Measurements from ENCODE around the gene DNAH12. TPM values are rescaled to one million over a fixed set of nuclear protein-coding genes. Genes with fewer than 3 reads are reported as not detected.

DNAH12 gene
- polyA plus RNA-seq, 2 of the 4 experiments (the other 2 are of a cell fraction), result 0.05 to 0.09 TPM

- H3K4me3 ChIP-seq, result no peak overlapping the region
- ChIA-PET POLR2A (no interaction called here), CTCF (no interaction called here)
- no peak overlapping the region for H3K4me2 ChIP-seq
- no peaks in the 10 kb centered on the region for H3K9me3 ChIP-seq
- H3K4me1 ChIP-seq, result no peaks in the 10 kb centered on the region
- TF ChIP-seq SREBF2 (IDR thresholded peaks at IDR 0.05) (no peak), MYC (IDR thresholded peaks at IDR 0.05; ENCODE audit: borderline replicate concordance, low read length) (no peak)
- no peak overlapping the region for H3K27ac ChIP-seq
- no peak for ATAC-seq
- no peak for FAIRE-seq
- 47% methylated on average over 1 of the region's 1 CpG for WGBS (ENCODE audit: missing lambda C conversion rate)
- DNase-seq (ENCODE audit: low read depth in 1 of 2, low spot score in 1 of 2), result no peak
Measured at GRCh38 chr3:57505901-57506300, 38.2 kb downstream of the DNAH12 start.

- Histone ChIP-seq H3K4me1 (no peaks in the 10 kb centered on the region), H3K4me3 (no peak overlapping the region), H3K27ac (no peak overlapping the region), H3K9me3 (no peaks in the 10 kb centered on the region), H3K4me2 (no peak overlapping the region)
- ChIA-PET CTCF (no interaction called here), POLR2A (no interaction called here)
- TF ChIP-seq FOSB (CRISPR knock-in tag; IDR thresholded peaks at IDR 0.05), result no peak
- no peak for TF ChIP-seq HMGXB4 (CRISPR knock-in tag; IDR thresholded peaks at IDR 0.05; ENCODE audit: borderline replicate concordance)
- TF ChIP-seq, protein P1, sequence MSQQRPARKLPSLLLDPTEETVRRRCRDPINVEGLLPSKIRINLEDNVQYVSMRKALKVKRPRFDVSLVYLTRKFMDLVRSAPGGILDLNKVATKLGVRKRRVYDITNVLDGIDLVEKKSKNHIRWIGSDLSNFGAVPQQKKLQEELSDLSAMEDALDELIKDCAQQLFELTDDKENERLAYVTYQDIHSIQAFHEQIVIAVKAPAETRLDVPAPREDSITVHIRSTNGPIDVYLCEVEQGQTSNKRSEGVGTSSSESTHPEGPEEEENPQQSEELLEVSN (IDR thresholded peaks at IDR 0.05; ENCODE audit: borderline replicate concordance, low read depth), result no peak
- no peak for TF ChIP-seq RARB (CRISPR knock-in tag; IDR thresholded peaks at IDR 0.05)
- TF ChIP-seq MYC (IDR thresholded peaks at IDR 0.05; ENCODE audit: borderline replicate concordance, low read length), result no peak
- TF ChIP-seq ZNF302 (CRISPR knock-in tag; IDR thresholded peaks at IDR 0.05), result no peak
- TF ChIP-seq CEBPB (IDR thresholded peaks at IDR 0.05), result no peak
- TF ChIP-seq RNF2 (IDR thresholded peaks at IDR 0.05; ENCODE audit: borderline replicate concordance, low read depth), result no peak
- no peak for TF ChIP-seq EP300 (IDR thresholded peaks at IDR 0.05)
- TF ChIP-seq, protein P2, sequence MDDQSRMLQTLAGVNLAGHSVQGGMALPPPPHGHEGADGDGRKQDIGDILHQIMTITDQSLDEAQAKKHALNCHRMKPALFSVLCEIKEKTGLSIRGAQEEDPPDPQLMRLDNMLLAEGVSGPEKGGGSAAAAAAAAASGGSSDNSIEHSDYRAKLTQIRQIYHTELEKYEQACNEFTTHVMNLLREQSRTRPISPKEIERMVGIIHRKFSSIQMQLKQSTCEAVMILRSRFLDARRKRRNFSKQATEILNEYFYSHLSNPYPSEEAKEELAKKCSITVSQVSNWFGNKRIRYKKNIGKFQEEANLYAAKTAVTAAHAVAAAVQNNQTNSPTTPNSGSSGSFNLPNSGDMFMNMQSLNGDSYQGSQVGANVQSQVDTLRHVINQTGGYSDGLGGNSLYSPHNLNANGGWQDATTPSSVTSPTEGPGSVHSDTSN (IDR thresholded peaks at IDR 0.05), result no peak
- no peak for TF ChIP-seq KDM5A (IDR thresholded peaks at IDR 0.05)
- TF ChIP-seq RFX5 (IDR thresholded peaks at IDR 0.05), result no peak
- no peak for TF ChIP-seq ZSCAN20 (CRISPR knock-in tag; IDR thresholded peaks at IDR 0.05)
- TF ChIP-seq, protein P3, sequence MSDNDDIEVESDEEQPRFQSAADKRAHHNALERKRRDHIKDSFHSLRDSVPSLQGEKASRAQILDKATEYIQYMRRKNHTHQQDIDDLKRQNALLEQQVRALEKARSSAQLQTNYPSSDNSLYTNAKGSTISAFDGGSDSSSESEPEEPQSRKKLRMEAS (IDR thresholded peaks at IDR 0.05), result no peak
- TF ChIP-seq HOXB13 (CRISPR knock-in tag; IDR thresholded peaks at IDR 0.05; ENCODE audit: low read depth), result no peak
- DNase-seq (ENCODE audit: low read depth in 1 of 2, low spot score in 1 of 2), result no peak
- no peak for ATAC-seq
- no peak for FAIRE-seq
- WGBS (ENCODE audit: missing lambda C conversion rate), result 33% methylated on average over 2 of the region's 2 CpGs
Measured at GRCh38 chr3:57500506-57500905, 43.6 kb downstream of the DNAH12 start.

DNA sequence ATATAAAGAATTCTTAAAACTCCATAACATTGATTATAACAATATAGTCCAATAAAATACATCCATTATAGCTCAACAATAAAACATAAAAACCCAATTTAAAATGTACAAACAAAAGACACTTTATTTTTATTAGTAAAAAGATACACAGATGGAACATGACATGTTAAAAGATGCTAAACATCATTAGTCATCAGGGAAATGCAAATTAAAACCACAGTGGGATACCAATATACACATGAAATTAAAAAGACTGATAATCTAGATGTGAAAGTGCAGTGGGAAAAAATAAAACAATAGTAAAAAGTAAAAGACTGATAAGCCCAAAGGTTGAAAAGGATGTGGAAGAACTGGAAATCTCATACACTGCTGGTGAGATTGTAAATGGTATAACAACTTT, 46.2 kb downstream of the DNAH12 start:
- ChIA-PET CTCF (no interaction called here), POLR2A (no interaction called here)
- Histone ChIP-seq H3K4me3 (no peak overlapping the region), H3K9me3 (no peaks in the 10 kb centered on the region), H3K4me2 (no peak overlapping the region), H3K4me1 (no peaks in the 10 kb centered on the region), H3K27ac (no peak overlapping the region)
- TF ChIP-seq ZC3H11A (IDR thresholded peaks at IDR 0.05) (no peak), REST (IDR thresholded peaks at IDR 0.05) (no peak), RARB (CRISPR knock-in tag; IDR thresholded peaks at IDR 0.05) (no peak), SREBF2 (IDR thresholded peaks at IDR 0.05) (no peak), ESRRA (IDR thresholded peaks at IDR 0.05; ENCODE audit: borderline replicate concordance, low read length) (no peak), TP53 (CRISPR knock-in tag; IDR thresholded peaks at IDR 0.05) (no peak), RNF2 (IDR thresholded peaks at IDR 0.05; ENCODE audit: borderline replicate concordance, low read depth) (no peak), FOSL2 (IDR thresholded peaks at IDR 0.05) (no peak), FOSL2 (CRISPR knock-in tag; IDR thresholded peaks at IDR 0.05) (no peak), NFE2L2 (conservative IDR thresholded peaks at IDR 0.05; ENCODE audit: low read length) (no peak), HOXB13 (CRISPR knock-in tag; IDR thresholded peaks at IDR 0.05; ENCODE audit: low read depth) (no peak), SMC3 (IDR thresholded peaks at IDR 0.05) (no peak), KDM1A (IDR thresholded peaks at IDR 0.05; ENCODE audit: low read depth) (no peak), POLR2A (IDR thresholded peaks at IDR 0.05; ENCODE audit: low read length) (no peak), MAFK (IDR thresholded peaks at IDR 0.05; ENCODE audit: partially characterized antibody) (no peak), HEYL (CRISPR knock-in tag; IDR thresholded peaks at IDR 0.05) (no peak)
- TF ChIP-seq, protein P2 (IDR thresholded peaks at IDR 0.05), result no peak
- no peak for ATAC-seq
- DNase-seq (ENCODE audit: low read depth in 1 of 2, low spot score in 1 of 2), result no peak
- no peak for FAIRE-seq

Data from A549 (cell line).